A673 (cell line): ENCODE data around the gene NECAB3. TPM values are rescaled to one million over a fixed set of nuclear protein-coding genes. Genes with fewer than 3 reads are reported as not detected.
"Not testable (repeated sequence)": the region's sequence is repeated elsewhere in the genome, so short reads cannot be mapped to it uniquely, and the experiment has no call there.

Experiments used
- BruUV-seq: library from RNA; stranded (reverse); fragments of 400-500 nt; replicated peaks from 2 replicates; lab custom pipeline; 2021; lab: Mats Ljungman, UMichigan
- CTCF ChIA-PET: fragments of 300-600 bp; sonication (Branson Sonifier 250); formaldehyde crosslinking; loops from one replicate; lab custom pipeline; 2022; ENCODE audit warnings: antibody characterized with exemption; lab: Charles Lee
- POLR2A ChIA-PET: fragments of 300-600 bp; sonication (Branson Sonifier 250); formaldehyde crosslinking; loops from one replicate; lab custom pipeline; 2022; ENCODE audit warnings: antibody characterized with exemption; ENCODE audit not compliant: low non-redundant PET; lab: Charles Lee
- DNase-seq: peaks from one replicate; pipeline ENCODE4 v3.0.0-alpha.2; 2015; ENCODE audit warnings: low spot score
- H3K27ac ChIP-seq: fragments of 200-600 bp; sonication (generic); 2 replicates; pipeline ENCODE4 v1.5.1; 2016; ENCODE audit warnings: mixed run types, low read depth, mild to moderate bottlenecking, mixed read lengths, antibody characterized with exemption, low read length; ENCODE audit not compliant: poor library complexity, severe bottlenecking
- H3K27me3 ChIP-seq: fragments of 200-600 bp; sonication (generic); replicated peaks from 2 replicates; pipeline ENCODE4 v1.6.1; 2017; ENCODE audit warnings: mixed run types, low read depth, mild to moderate bottlenecking, mixed read lengths, antibody characterized with exemption, low read length; ENCODE audit not compliant: insufficient read depth, poor library complexity
- H3K36me3 ChIP-seq: fragments of 200-600 bp; sonication (generic); 2 replicates; pipeline ENCODE4 v1.6.1; 2016; ENCODE audit warnings: mixed run types, mild to moderate bottlenecking, mixed read lengths, antibody characterized with exemption, low read length; ENCODE audit not compliant: insufficient read depth, poor library complexity, severe bottlenecking
- H3K4me1 ChIP-seq: fragments of 200-600 bp; sonication (generic); 2 replicates; pipeline ENCODE4 v1.6.1; 2017; ENCODE audit warnings: mixed run types, mild to moderate bottlenecking, mixed read lengths, antibody characterized with exemption, low read length; ENCODE audit not compliant: insufficient read depth, poor library complexity, severe bottlenecking
- H3K4me3 ChIP-seq: fragments of 200-600 bp; sonication (generic); 2 replicates; pipeline ENCODE4 v1.5.1; 2016; ENCODE audit warnings: low read depth, mixed run types, mild to moderate bottlenecking, mixed read lengths, low read length; ENCODE audit not compliant: poor library complexity, severe bottlenecking
- H3K9me3 ChIP-seq: fragments of 200-600 bp; sonication (generic); 2 replicates; pipeline ENCODE4 v1.6.1; 2016; ENCODE audit warnings: mixed run types, low read depth, mild to moderate bottlenecking, mixed read lengths, antibody characterized with exemption, low read length; ENCODE audit not compliant: poor library complexity, severe bottlenecking
- CTCF ChIP-seq: fragments of 300-800, 200-600 bp; sonication (generic); conservative IDR thresholded peaks from 2 replicates; pipeline ENCODE4 v1.5.1; 2017; ENCODE audit warnings: low read depth, mild to moderate bottlenecking, antibody characterized with exemption, low read length, moderate library complexity, mixed read lengths
- EZH2 ChIP-seq: fragments of 200-600 bp; sonication (generic); IDR thresholded peaks from 2 replicates; pipeline ENCODE4 v1.6.1; 2017; ENCODE audit warnings: borderline replicate concordance, low read depth, mild to moderate bottlenecking, mixed read lengths, antibody characterized with exemption, low read length; ENCODE audit not compliant: poor library complexity, severe bottlenecking
- intact Hi-C: fragments of 100-400 bp; cut with micrococcal nuclease; formaldehyde crosslinking; loops from one replicate; pipeline ENCODE4 v1.10.0; 2022; ENCODE audit not compliant: unreplicated experiment
- total RNA-seq: library from RNA; stranded (reverse); gene quantifications from 2 replicates; pipeline ENCODE4 v1.2.3, GENCODE V29; 2021

Gene NECAB3
- total RNA-seq, 1 experiment from 2014 or later, result 83.1 TPM

- no peak for TF ChIP-seq EZH2
- TF ChIP-seq CTCF, result no peak
- ChIA-PET CTCF (no interaction called here), POLR2A (no interaction called here)
- intact Hi-C loops, result no loop called here
- Histone ChIP-seq H3K36me3 (no peaks in the 10 kb centered on the region), H3K9me3 (no peaks in the 10 kb centered on the region), H3K27me3 (no peaks in the 10 kb centered on the region), H3K4me1 (no peaks in the 10 kb centered on the region), H3K27ac (no peak overlapping the region), H3K4me3 (no peak overlapping the region)
- no peak for DNase-seq
- no TSS peak for BruUV-seq
Measured at GRCh38 chr20:33701629-33702450, 27.6 kb upstream of the NECAB3 start.

- CTCF ChIA-PET, H3K36me3 ChIP-seq, H3K4me3 ChIP-seq, H3K27ac ChIP-seq, H3K4me1 ChIP-seq, H3K9me3 ChIP-seq, POLR2A ChIA-PET, H3K27me3 ChIP-seq, intact Hi-C loops, BruUV-seq, DNase-seq: not testable (repeated sequence)
Measured at GRCh38 chr20:33700696-33701441, 26.6 kb upstream of the NECAB3 start.

- H3K27me3 ChIP-seq, H3K4me3 ChIP-seq, H3K4me1 ChIP-seq, H3K27ac ChIP-seq, H3K9me3 ChIP-seq, H3K36me3 ChIP-seq, POLR2A ChIA-PET, intact Hi-C loops, BruUV-seq, CTCF ChIA-PET, DNase-seq: not testable (repeated sequence)
Measured at GRCh38 chr20:33698966-33699365, 24.7 kb upstream of the NECAB3 start.

GRCh38 chr20:33697129-33697528, 22.9 kb upstream of the NECAB3 start:
- H3K27me3 ChIP-seq, result no peaks in the 10 kb centered on the region
- intact Hi-C loops, result no loop called here
- H3K4me1 ChIP-seq, result no peaks in the 10 kb centered on the region
- TF ChIP-seq CTCF (no peak), EZH2 (no peak)
- no peaks in the 10 kb centered on the region for H3K9me3 ChIP-seq
- no peak overlapping the region for H3K4me3 ChIP-seq
- DNase-seq, result no peak
- POLR2A ChIA-PET, result no interaction called here
- BruUV-seq, result no TSS peak
- no peaks in the 10 kb centered on the region for H3K36me3 ChIP-seq
- no peak overlapping the region for H3K27ac ChIP-seq
- CTCF ChIA-PET, result no interaction called here
